PC-3 (cell line): Measurements from ENCODE around the gene SMAD1. TPM values are rescaled to one million over a fixed set of nuclear protein-coding genes. Genes with fewer than 3 reads are reported as not detected.

Experiments
- ATAC-seq: fragments of 200-7000 bp; cut with Tn5 transposase; 2 replicates; pipeline ENCODE4 v1.9.1; 2020; ENCODE audit warnings: mild to moderate bottlenecking, moderate library complexity
- BruUV-seq: library from RNA; stranded (reverse); fragments of 400-500 nt; replicated peaks from 2 replicates; lab custom pipeline; 2021; lab: Mats Ljungman, UMichigan
- CTCF ChIA-PET: fragments of 300-600 bp; sonication (Branson Sonifier 250); formaldehyde crosslinking; loops from one replicate; lab custom pipeline; 2022; ENCODE audit warnings: antibody characterized with exemption; lab: Charles Lee
- POLR2A ChIA-PET: fragments of 300-600 bp; sonication (Branson Sonifier 250); formaldehyde crosslinking; loops from one replicate; lab custom pipeline; 2022; ENCODE audit warnings: antibody characterized with exemption; ENCODE audit not compliant: unreplicated experiment; lab: Charles Lee
- DNase-seq: peaks from one replicate; pipeline ENCODE4 v3.0.0-alpha.2; 2015
- H2AFZ ChIP-seq: fragments of 300-600 bp; sonication (generic); 2 replicates; pipeline ENCODE4 v1.6.0; 2016; ENCODE audit warnings: antibody characterized with exemption, low read length
- H3F3A ChIP-seq: fragments of 300-600 bp; sonication (generic); one replicate; pipeline ENCODE4 v1.6.0; 2017; ENCODE audit warnings: antibody characterized with exemption, low read length, control low read depth, mild to moderate bottlenecking; ENCODE audit not compliant: unreplicated experiment
- H3K27ac ChIP-seq: fragments of 300-600 bp; sonication (generic); 2 replicates; pipeline ENCODE4 v1.5.1; 2016; ENCODE audit warnings: mild to moderate bottlenecking, low read length
- H3K27me3 ChIP-seq: fragments of 300-600 bp; sonication (generic); 2 replicates; pipeline ENCODE4 v1.6.1; 2016; ENCODE audit warnings: low read length, mixed read lengths
- H3K36me3 ChIP-seq: fragments of 300-600 bp; sonication (generic); 2 replicates; pipeline ENCODE4 v1.6.1; 2016; ENCODE audit warnings: low read depth, mixed run types, low read length, mixed read lengths
- H3K4me1 ChIP-seq: fragments of 300-600 bp; sonication (generic); 2 replicates; pipeline ENCODE4 v1.5.1; 2016; ENCODE audit warnings: low read length; ENCODE audit not compliant: insufficient read depth
- H3K4me2 ChIP-seq: fragments of 300-600 bp; sonication (generic); 2 replicates; pipeline ENCODE4 v1.6.0; 2016; ENCODE audit warnings: low read length
- H3K4me3 ChIP-seq: fragments of 300-600 bp; sonication (generic); 2 replicates; pipeline ENCODE4 v1.5.1; 2016; ENCODE audit warnings: mild to moderate bottlenecking, low read length, mixed read lengths
- H3K79me2 ChIP-seq: fragments of 300-600 bp; sonication (generic); 2 replicates; pipeline ENCODE4 v1.6.1; 2017; ENCODE audit warnings: low read length, mixed read lengths
- H3K9ac ChIP-seq: fragments of 300-600 bp; sonication (generic); 2 replicates; pipeline ENCODE4 v1.6.0; 2016; ENCODE audit warnings: mild to moderate bottlenecking, low read length
- H3K9me2 ChIP-seq: fragments of 300-600 bp; sonication (generic); replicated peaks from 2 replicates; pipeline ENCODE4 v1.6.1; 2016; ENCODE audit warnings: mixed run types, low read length, mixed read lengths
- H3K9me3 ChIP-seq: fragments of 300-600 bp; sonication (generic); 2 replicates; pipeline ENCODE4 v1.6.1; 2016; ENCODE audit warnings: low read length, mixed read lengths
- H4K20me1 ChIP-seq: fragments of 300-600 bp; sonication (generic); 2 replicates; pipeline ENCODE4 v1.6.1; 2016; ENCODE audit warnings: low read length, mixed read lengths
- CTCF ChIP-seq: fragments of 300-600 bp; sonication (generic); conservative IDR thresholded peaks from 2 replicates; pipeline ENCODE4 v1.5.1; 2017; ENCODE audit warnings: antibody characterized with exemption, low read depth, mild to moderate bottlenecking, low read length
- EZH2 ChIP-seq: fragments of 300-600 bp; sonication (generic); IDR thresholded peaks from one replicate; pipeline ENCODE4 v1.6.1; 2017; ENCODE audit warnings: antibody characterized with exemption, mild to moderate bottlenecking, low read length; ENCODE audit not compliant: unreplicated experiment
- EZH2phosphoT487 ChIP-seq: fragments of 300-600 bp; sonication (generic); IDR thresholded peaks from 2 replicates; pipeline ENCODE4 v1.6.1; 2018; ENCODE audit warnings: mild to moderate bottlenecking, antibody characterized with exemption, low read length, borderline replicate concordance
- intact Hi-C: fragments of 100-400 bp; cut with micrococcal nuclease; formaldehyde crosslinking; loops from 2 replicates; pipeline ENCODE4 v1.9.0; 2023
- total RNA-seq: library from RNA; depleted of rRNA; stranded (reverse); fragments of >200 nt; gene quantifications from 2 replicates; pipeline ENCODE4 v1.2.3, GENCODE V29; 2014

SMAD1 gene
- total RNA-seq, 1 experiment from 2014 or later, result 13.3 TPM

DNA sequence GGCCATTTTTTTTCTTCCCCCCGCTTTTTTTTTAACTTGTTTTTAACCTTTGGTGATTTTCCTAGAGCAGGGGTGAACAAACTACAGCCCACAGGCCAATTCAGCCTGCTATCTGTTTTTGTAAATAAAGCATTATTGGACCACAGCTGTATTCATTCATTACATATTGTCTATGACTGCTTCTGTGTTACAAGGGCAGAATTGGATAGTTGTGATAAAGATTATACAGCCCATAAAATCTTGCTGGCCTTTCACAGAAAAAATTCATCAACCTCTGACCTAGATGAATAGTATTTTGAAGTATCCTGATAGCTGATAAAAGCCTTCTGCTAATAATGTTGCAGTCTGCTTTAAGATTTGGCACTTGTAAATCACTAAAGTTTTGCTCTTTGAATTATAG lies 63.4 kb downstream of the SMAD1 start:
- Histone ChIP-seq H3K4me2 (peak overlapping the region; percentile 52), H3K9me3 (no peaks in the 10 kb centered on the region), H4K20me1 (no peaks in the 10 kb centered on the region), H3K27me3 (no peaks in the 10 kb centered on the region), H3K9ac (no peak overlapping the region), H3F3A (peaks cover 4% of the 10 kb centered on the region), H3K9me2 (no peaks in the 10 kb centered on the region), H3K27ac (peak overlapping the region; percentile 64), H3K79me2 (no peaks in the 10 kb centered on the region), H3K36me3 (peaks cover 5% of the 10 kb centered on the region), H2AFZ (no peak overlapping the region), H3K4me3 (peak overlapping the region; percentile 5; the same call in 1 of the 2 replicates), H3K4me1 (peaks cover 24% of the 10 kb centered on the region)
- CTCF ChIA-PET, result no interaction called here
- DNase-seq (peak; percentile 21), ATAC-seq (peak; percentile 32)
- no TSS peak for BruUV-seq
- POLR2A ChIA-PET, result no interaction called here
- intact Hi-C loops, result loop anchor here (1.0 to 5.0 kb wide), 2 partner anchors 15 to 63 kb away; partner anchors contain the start of gene SMAD1
- no peak for TF ChIP-seq CTCF
- no peak for TF ChIP-seq EZH2phosphoT487
- TF ChIP-seq EZH2, result no peak

GRCh38 chr4:145545538-145546174 lies 64.0 kb downstream of the SMAD1 start:
- CTCF ChIA-PET, result interaction anchor here (0.5 kb wide), 1 partner anchor 319 kb away, joined by 3 read pairs; no protein-coding TSS in a partner anchor
- H2AFZ ChIP-seq, result no peak overlapping the region

More at GRCh38 chr4:145545538-145546174, 64.0 kb downstream of the SMAD1 start:
- DNase-seq, result peak; percentile 97
- Histone ChIP-seq H3K79me2 (no peaks in the 10 kb centered on the region), H4K20me1 (no peaks in the 10 kb centered on the region), H3K4me2 (peak overlapping the region; percentile 61), H3K27me3 (no peaks in the 10 kb centered on the region), H3K9ac (no peak overlapping the region), H3K4me3 (peak overlapping the region; percentile 5; the same call in 1 of the 2 replicates), H3K4me1 (peaks cover 24% of the 10 kb centered on the region), H3K27ac (peak overlapping the region; percentile 64), H3K9me2 (no peaks in the 10 kb centered on the region), H3K9me3 (no peaks in the 10 kb centered on the region), H3K36me3 (peaks cover 5% of the 10 kb centered on the region), H3F3A (peaks cover 4% of the 10 kb centered on the region)
- POLR2A ChIA-PET, result no interaction called here
- TF ChIP-seq CTCF (no peak), EZH2 (no peak), EZH2phosphoT487 (no peak)
- ATAC-seq, result peak; percentile 95
- intact Hi-C loops, result loop anchor here (1.0 to 5.0 kb wide), 2 partner anchors 15 to 63 kb away; partner anchors contain the start of gene SMAD1
- BruUV-seq, result no TSS peak
